Tibial artery (tissue), 4 donors: ENCODE results near the gene ZSCAN31.

Source experiments
- DNase-seq, 2 donors: peaks; one replicate each; pipeline ENCODE4 v3.0.0-alpha.2; 2019
- H3K27ac ChIP-seq, 2 donors: fragments of 200-600 bp; sonication (generic) in 1 of 2; 1 replicate in 1 of 2; 2 replicates in 1 of 2; pipeline ENCODE4 v1.5.1; 2018 to 2019; ENCODE audit warnings: mild to moderate bottlenecking in 1 of 2
- H3K27me3 ChIP-seq, 2 donors: fragments of 200-600 bp; sonication (generic) in 1 of 2; one replicate each; pipeline versions ENCODE4 v1.5.1 to v1.6.0; 2016 to 2019
- H3K36me3 ChIP-seq, 3 donors: fragments of 200-600 bp; sonication (generic) in 2 of 3; one replicate each; pipeline ENCODE4 v1.5.1; 2016 to 2019; ENCODE audit warnings: mild to moderate bottlenecking in 2 of 3
- H3K4me1 ChIP-seq, 4 donors: fragments of 200-600 bp; sonication (generic) in 2 of 4; 1 replicate in 3 of 4; 2 replicates in 1 of 4; pipeline ENCODE4 v1.5.1; 2016 to 2019
- H3K4me3 ChIP-seq, 2 donors: fragments of 200-600 bp; sonication (generic) in 1 of 2; 1 replicate in 1 of 2; 2 replicates in 1 of 2; pipeline ENCODE4 v1.5.1; 2018 to 2019; ENCODE audit warnings: mild to moderate bottlenecking in 2 of 2
- H3K9me3 ChIP-seq, 3 donors: fragments of 200-600 bp; sonication (generic) in 1 of 3; one replicate each; pipeline ENCODE4 v1.5.1; 2016 to 2019
- CTCF ChIP-seq, 2 experiments: fragments of 200-600 bp in 1 of 2; fragments of 450-650 bp in 1 of 2; IDR thresholded peaks; one replicate each; pipeline ENCODE4 v1.5.1; 2017 to 2019; ENCODE audit warnings: antibody characterized with exemption in 2 of 2, mild to moderate bottlenecking in 1 of 2, moderate library complexity in 1 of 2
- intact Hi-C: fragments of 100-400 bp; cut with DNase I; formaldehyde crosslinking; loops from one replicate; pipeline ENCODE4 v1.15.0; 2023; ENCODE audit warnings: low total_unique reads

Gene ZSCAN31

GRCh38 chr6:28377879-28378278 is 41.9 kb upstream of the ZSCAN31 start:
- intact Hi-C loops = no loop called here
- no peak overlapping the region for H3K4me3 ChIP-seq

GRCh38 chr6:28373925-28374324 is 38.0 kb upstream of the ZSCAN31 start:
- DNase-seq = no peak
- TF ChIP-seq CTCF (IDR thresholded peaks at IDR 0.05) = no peak
- no peak overlapping the region for H3K4me3 ChIP-seq
- intact Hi-C loops = no loop called here
- no peak overlapping the region for H3K27ac ChIP-seq
- no peaks in the 10 kb centered on the region for H3K27me3 ChIP-seq
- H3K36me3 ChIP-seq = peaks cover 7 to 13% (median 10%) of the 10 kb centered on the region in 3 donors
- no peaks in the 10 kb centered on the region for H3K4me1 ChIP-seq
- peaks cover 0 to 5% (median 0%) of the 10 kb centered on the region in 3 donors for H3K9me3 ChIP-seq

More at GRCh38 chr6:28377879-28378278, 41.9 kb upstream of the ZSCAN31 start:
- DNase-seq = no peak
- Histone ChIP-seq H3K9me3 (peaks cover 0 to 5% (median 0%) of the 10 kb centered on the region in 3 donors), H3K27me3 (no peaks in the 10 kb centered on the region), H3K27ac (no peak overlapping the region), H3K36me3 (peaks cover 27 to 37% (median 31%) of the 10 kb centered on the region in 3 donors), H3K4me1 (no peaks in the 10 kb centered on the region)
- TF ChIP-seq CTCF (IDR thresholded peaks at IDR 0.05) = no peak

- intact Hi-C loops = no loop called here
- no peak for TF ChIP-seq CTCF (IDR thresholded peaks at IDR 0.05)
- H3K27ac ChIP-seq = no peak overlapping the region
Observed at GRCh38 chr6:28371706-28372451, 35.9 kb upstream of the ZSCAN31 start.

GRCh38 chr6:28371280-28371679 is 35.3 kb upstream of the ZSCAN31 start:
- DNase-seq = no peak
- Histone ChIP-seq H3K27me3 (no peaks in the 10 kb centered on the region), H3K27ac (no peak overlapping the region), H3K9me3 (no peaks in the 10 kb centered on the region), H3K36me3 (peaks cover under 1 to 30% (median 10%) of the 10 kb centered on the region in 3 donors), H3K4me3 (no peak overlapping the region), H3K4me1 (no peaks in the 10 kb centered on the region)
- TF ChIP-seq CTCF (IDR thresholded peaks at IDR 0.05) = no peak
- intact Hi-C loops = no loop called here

More at GRCh38 chr6:28371706-28372451, 35.9 kb upstream of the ZSCAN31 start:
- Histone ChIP-seq H3K36me3 (peaks cover 0 to 24% (median 5%) of the 10 kb centered on the region in 3 donors), H3K4me1 (no peaks in the 10 kb centered on the region), H3K9me3 (no peaks in the 10 kb centered on the region), H3K4me3 (no peak overlapping the region), H3K27me3 (no peaks in the 10 kb centered on the region)
- DNase-seq = no peak

- H3K27me3 ChIP-seq = no peaks in the 10 kb centered on the region
- no peak for TF ChIP-seq CTCF (IDR thresholded peaks at IDR 0.05)
- no peak for DNase-seq
Observed at GRCh38 chr6:28370440-28370839, 34.5 kb upstream of the ZSCAN31 start.

More at GRCh38 chr6:28370440-28370839, 34.5 kb upstream of the ZSCAN31 start:
- H3K4me1 ChIP-seq = no peaks in the 10 kb centered on the region
- peaks cover 9 to 38% (median 18%) of the 10 kb centered on the region in 3 donors for H3K36me3 ChIP-seq
- intact Hi-C loops = no loop called here
- no peak overlapping the region for H3K4me3 ChIP-seq
- H3K27ac ChIP-seq = no peak overlapping the region
- H3K9me3 ChIP-seq = no peaks in the 10 kb centered on the region
